ENCODE data around the gene ATP8B3. TPM values are rescaled to one million over a fixed set of nuclear protein-coding genes. Genes with fewer than 3 reads are reported as not detected.

The ATP8B3 gene
- total and polyA plus RNA-seq, 2 of the 13 experiments (the other 11 are each of a cell fraction or from before 2014, with no cell fraction given): 2.6 to 5.9 TPM

DNA sequence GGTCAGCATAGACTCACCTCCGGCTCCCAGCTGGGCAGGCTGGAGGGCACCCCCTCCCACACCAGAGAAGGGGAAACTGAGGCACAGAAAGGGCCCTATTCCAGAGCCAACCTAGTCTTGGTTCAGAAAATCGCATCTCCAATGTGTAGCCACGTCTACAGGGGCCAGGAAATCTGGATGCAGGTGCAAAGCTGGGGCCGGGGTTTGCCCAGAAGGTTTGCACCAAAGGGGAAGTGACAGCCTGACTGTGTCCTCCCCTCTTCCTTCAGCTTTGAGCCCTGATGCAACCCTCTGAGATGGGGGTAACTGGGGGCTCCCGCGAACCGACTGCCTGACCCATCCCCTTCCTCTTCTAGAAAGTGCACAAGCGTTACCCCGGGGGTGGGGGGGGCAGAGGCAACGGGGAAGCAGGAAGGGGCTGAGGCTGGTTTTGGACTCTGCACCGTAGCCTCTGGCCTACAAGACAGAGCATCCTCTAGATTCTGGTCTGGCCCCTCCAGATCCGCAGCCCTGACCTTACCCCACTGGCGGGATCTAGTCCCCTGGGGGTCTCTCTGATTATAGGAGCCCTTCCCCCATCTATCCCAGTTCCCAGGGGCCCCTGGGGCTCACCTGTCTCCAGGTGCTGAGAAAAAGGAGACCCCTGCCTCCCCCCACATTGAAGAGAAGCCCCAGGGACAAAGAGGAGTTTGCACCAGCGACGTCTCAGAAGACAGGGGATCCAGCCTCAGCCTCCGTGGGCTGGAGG is 59.9 kb downstream of the ATP8B3 start:
- intact Hi-C loops (cut with micrococcal nuclease; ENCODE audit: unreplicated experiment): no loop called here
- CTCF ChIA-PET (ENCODE audit: low intra/inter-chr PET ratio, low total read pairs): no interaction called here
- H3K27me3 ChIP-seq (ENCODE audit: control insufficient read depth in 1 of 2, insufficient read depth in 2 of 2, low read length in 2 of 2): peaks cover 16 to 77% of the 10 kb centered on the region in 2 experiments

More for the DNA sequence above, 59.9 kb downstream of the ATP8B3 start:
- no peak overlapping the region for H3K9ac ChIP-seq (ENCODE audit: insufficient read depth, low read depth, low read length)
- no peak overlapping the region for H3K4me3 ChIP-seq (replicated peaks in 1 of 3; ENCODE audit: insufficient read depth in 1 of 3, low read depth in 2 of 3, low read length in 3 of 3)
- in situ Hi-C loops (cut with HindIII; ENCODE audit: extremely low pct_ligation_motif_present, low pct_unique_long_range_greater_than_20kb): no loop called here
- H3K4me1 ChIP-seq (ENCODE audit: insufficient read depth, low read length): 0 out of 2 replicates have a peak, but pooled peaks cover 6% of the 10 kb centered on the region
- no TSS peak for BruUV-seq (replicated peaks)
- H3K36me3 ChIP-seq (replicated peaks in 1 of 2; ENCODE audit: control insufficient read depth in 1 of 2, insufficient read depth in 2 of 2, low read length in 2 of 2): no peaks in the 10 kb centered on the region
- H3K4me2 ChIP-seq (ENCODE audit: low read depth, low read length): no peak overlapping the region
- POLR2A ChIA-PET: no interaction called here
- H2AFZ ChIP-seq (ENCODE audit: low read length): no peak overlapping the region
- no peaks in the 10 kb centered on the region for H3K79me2 ChIP-seq (ENCODE audit: insufficient read depth, low read length)
- FAIRE-seq (no peak), ATAC-seq (no peak), DNase-seq (ENCODE audit: low spot score) (no peak)
- H3K27ac ChIP-seq (ENCODE audit: extremely low read length, insufficient read depth, low read length): no peak overlapping the region
- TF ChIP-seq EZH2 (conservative IDR thresholded peaks at IDR 0.05; ENCODE audit: low read depth, low read length) (peak; percentile 31; the same call in 1 of the 2 replicates), ESRRA (CRISPR knock-in tag; IDR thresholded peaks at IDR 0.05; ENCODE audit: low read depth) (no peak), ZNF501 (CRISPR knock-in tag; IDR thresholded peaks at IDR 0.05) (no peak), ZNF446 (CRISPR knock-in tag; IDR thresholded peaks at IDR 0.05) (no peak), MAZ (IDR thresholded peaks at IDR 0.05; ENCODE audit: borderline replicate concordance, low read depth, low read length) (no peak), MAZ (CRISPR knock-in tag; IDR thresholded peaks at IDR 0.05; ENCODE audit: low read depth) (no peak), ZNF746 (CRISPR knock-in tag; IDR thresholded peaks at IDR 0.05) (no peak)
- TF ChIP-seq, protein P1, sequence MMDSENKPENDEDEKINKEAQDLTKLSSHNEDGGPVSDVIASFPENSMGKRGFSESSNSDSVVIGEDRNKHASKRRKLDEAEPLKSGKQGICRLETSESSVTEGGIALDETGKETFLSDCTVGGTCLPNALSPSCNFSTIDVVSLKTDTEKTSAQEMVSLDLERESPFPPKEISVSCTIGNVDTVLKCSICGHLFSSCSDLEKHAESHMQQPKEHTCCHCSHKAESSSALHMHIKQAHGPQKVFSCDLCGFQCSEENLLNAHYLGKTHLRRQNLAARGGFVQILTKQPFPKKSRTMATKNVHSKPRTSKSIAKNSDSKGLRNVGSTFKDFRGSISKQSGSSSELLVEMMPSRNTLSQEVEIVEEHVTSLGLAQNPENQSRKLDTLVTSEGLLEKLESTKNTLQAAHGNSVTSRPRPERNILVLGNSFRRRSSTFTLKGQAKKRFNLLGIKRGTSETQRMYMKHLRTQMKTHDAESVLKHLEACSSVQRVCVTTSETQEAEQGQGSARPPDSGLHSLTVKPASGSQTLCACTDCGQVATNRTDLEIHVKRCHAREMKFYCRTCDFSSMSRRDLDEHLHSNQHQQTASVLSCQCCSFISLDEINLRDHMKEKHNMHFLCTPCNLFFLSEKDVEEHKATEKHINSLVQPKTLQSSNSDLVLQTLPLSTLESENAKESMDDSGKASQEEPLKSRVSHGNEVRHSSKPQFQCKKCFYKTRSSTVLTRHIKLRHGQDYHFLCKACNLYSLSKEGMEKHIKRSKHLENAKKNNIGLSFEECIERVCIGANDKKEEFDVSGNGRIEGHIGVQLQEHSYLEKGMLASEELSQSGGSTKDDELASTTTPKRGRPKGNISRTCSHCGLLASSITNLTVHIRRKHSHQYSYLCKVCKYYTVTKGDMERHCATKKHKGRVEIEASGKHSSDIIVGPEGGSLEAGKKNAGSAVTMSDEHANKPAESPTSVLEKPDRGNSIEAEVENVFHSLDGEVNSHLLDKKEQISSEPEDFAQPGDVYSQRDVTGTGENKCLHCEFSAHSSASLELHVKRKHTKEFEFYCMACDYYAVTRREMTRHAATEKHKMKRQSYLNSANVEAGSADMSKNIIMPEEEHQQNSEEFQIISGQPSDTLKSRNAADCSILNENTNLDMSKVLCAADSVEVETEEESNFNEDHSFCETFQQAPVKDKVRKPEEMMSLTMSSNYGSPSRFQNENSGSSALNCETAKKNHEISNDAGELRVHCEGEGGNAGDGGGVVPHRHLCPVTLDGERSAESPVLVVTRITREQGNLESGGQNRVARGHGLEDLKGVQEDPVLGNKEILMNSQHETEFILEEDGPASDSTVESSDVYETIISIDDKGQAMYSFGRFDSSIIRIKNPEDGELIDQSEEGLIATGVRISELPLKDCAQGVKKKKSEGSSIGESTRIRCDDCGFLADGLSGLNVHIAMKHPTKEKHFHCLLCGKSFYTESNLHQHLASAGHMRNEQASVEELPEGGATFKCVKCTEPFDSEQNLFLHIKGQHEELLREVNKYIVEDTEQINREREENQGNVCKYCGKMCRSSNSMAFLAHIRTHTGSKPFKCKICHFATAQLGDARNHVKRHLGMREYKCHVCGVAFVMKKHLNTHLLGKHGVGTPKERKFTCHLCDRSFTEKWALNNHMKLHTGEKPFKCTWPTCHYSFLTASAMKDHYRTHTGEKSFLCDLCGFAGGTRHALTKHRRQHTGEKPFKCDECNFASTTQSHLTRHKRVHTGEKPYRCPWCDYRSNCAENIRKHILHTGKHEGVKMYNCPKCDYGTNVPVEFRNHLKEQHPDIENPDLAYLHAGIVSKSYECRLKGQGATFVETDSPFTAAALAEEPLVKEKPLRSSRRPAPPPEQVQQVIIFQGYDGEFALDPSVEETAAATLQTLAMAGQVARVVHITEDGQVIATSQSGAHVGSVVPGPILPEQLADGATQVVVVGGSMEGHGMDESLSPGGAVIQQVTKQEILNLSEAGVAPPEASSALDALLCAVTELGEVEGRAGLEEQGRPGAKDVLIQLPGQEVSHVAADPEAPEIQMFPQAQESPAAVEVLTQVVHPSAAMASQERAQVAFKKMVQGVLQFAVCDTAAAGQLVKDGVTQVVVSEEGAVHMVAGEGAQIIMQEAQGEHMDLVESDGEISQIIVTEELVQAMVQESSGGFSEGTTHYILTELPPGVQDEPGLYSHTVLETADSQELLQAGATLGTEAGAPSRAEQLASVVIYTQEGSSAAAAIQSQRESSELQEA (CRISPR knock-in tag; IDR thresholded peaks at IDR 0.05; ENCODE audit: not compliant biosample characterization): no peak
- TF ChIP-seq, protein P2, sequence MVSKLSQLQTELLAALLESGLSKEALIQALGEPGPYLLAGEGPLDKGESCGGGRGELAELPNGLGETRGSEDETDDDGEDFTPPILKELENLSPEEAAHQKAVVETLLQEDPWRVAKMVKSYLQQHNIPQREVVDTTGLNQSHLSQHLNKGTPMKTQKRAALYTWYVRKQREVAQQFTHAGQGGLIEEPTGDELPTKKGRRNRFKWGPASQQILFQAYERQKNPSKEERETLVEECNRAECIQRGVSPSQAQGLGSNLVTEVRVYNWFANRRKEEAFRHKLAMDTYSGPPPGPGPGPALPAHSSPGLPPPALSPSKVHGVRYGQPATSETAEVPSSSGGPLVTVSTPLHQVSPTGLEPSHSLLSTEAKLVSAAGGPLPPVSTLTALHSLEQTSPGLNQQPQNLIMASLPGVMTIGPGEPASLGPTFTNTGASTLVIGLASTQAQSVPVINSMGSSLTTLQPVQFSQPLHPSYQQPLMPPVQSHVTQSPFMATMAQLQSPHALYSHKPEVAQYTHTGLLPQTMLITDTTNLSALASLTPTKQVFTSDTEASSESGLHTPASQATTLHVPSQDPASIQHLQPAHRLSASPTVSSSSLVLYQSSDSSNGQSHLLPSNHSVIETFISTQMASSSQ (IDR thresholded peaks at IDR 0.05; ENCODE audit: low read depth): no peak
- TF ChIP-seq, protein P2 (CRISPR knock-in tag; IDR thresholded peaks at IDR 0.05; ENCODE audit: borderline replicate concordance): no peak
- H4K20me1 ChIP-seq (ENCODE audit: insufficient read depth, low read length): no peaks in the 10 kb centered on the region; the same call in 1 of the 2 replicates
- no peaks in the 10 kb centered on the region for H3K9me3 ChIP-seq (ENCODE audit: low read length)
- 1% methylated on average over 11 of the region's 16 CpGs for WGBS (ENCODE audit: low lambda C conversion rate)
